DMS114 treated with DMSO at 0.1 percent for 48 hours (cell line): ENCODE results near the gene TDRD7.

Experiments used
- DNase-seq: peaks from one replicate; lab custom pipeline; 2025; ENCODE audit not compliant: unreplicated experiment; lab: John Stamatoyannopoulos, UW

Gene TDRD7

GRCh38 chr9:97504381-97505216 is 92.7 kb downstream of the TDRD7 start:
- DNase-seq: no peak

GRCh38 chr9:97505845-97506244 is 93.9 kb downstream of the TDRD7 start:
- DNase-seq: no peak

DNA sequence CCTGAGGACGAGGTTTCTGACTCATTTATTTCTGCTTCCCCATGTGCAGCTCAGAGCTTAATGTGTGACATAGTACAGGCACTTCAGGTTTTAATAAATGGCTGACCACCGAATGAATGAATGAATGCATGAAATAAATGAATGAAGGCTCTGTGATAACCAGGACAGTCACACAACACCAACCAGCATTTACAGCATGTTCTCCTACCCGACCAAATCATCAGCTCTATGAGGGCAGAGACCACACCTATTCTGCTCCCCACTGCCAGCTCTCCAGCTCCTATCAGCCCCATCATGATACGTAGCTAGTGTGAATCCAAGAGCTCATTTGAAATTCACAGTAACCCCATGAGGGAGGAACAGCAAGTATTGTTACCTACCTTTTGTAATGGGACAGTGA is 94.4 kb downstream of the TDRD7 start:
- no peak for DNase-seq

GRCh38 chr9:97506787-97507186 is 94.9 kb downstream of the TDRD7 start:
- no peak for DNase-seq

DNA sequence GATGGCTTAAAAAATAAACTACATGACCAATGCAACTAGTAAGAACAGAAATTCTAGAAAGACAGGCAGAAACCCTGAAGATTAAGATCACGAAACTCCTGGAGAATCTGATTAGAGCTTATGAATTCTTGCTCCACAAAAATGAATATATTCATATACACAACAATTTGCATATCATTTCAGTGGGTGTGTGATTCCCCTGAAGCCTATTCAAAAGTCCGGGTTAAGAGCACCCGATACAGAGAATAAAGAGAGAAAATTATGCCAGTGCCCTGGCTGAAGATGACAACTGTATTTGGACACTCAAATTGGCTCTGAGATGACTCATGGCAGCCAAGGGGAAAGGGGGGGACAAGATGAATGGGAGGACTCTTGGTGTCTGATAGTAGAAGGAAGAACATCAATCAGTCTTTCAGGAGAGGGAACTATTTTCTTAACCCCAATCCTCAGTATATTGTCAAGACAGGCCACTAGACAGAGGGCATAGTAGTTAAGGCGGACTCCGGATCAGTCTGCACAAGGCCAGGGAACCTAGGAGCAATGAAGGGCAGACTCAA is 95.6 kb downstream of the TDRD7 start:
- DNase-seq: no peak

DNA sequence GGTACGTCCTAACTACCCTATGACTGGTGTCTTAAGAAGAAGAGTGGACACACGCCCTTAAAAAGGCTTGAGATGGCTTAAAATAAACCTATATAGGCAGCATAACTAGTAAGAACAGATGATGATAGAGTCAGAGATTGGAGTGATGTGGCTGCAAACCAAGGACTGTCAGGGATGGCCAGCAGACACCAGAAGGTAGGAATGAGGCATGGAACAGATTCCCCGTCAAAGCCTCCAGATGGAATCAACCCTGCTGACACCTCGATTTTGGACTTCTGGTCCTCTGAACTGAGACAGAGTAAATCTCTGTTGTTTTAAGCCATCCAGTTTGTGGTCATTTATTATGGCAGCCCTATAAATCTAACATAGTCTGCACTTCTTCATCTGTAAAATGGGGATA is 97.0 kb downstream of the TDRD7 start:
- no peak for DNase-seq

DNA sequence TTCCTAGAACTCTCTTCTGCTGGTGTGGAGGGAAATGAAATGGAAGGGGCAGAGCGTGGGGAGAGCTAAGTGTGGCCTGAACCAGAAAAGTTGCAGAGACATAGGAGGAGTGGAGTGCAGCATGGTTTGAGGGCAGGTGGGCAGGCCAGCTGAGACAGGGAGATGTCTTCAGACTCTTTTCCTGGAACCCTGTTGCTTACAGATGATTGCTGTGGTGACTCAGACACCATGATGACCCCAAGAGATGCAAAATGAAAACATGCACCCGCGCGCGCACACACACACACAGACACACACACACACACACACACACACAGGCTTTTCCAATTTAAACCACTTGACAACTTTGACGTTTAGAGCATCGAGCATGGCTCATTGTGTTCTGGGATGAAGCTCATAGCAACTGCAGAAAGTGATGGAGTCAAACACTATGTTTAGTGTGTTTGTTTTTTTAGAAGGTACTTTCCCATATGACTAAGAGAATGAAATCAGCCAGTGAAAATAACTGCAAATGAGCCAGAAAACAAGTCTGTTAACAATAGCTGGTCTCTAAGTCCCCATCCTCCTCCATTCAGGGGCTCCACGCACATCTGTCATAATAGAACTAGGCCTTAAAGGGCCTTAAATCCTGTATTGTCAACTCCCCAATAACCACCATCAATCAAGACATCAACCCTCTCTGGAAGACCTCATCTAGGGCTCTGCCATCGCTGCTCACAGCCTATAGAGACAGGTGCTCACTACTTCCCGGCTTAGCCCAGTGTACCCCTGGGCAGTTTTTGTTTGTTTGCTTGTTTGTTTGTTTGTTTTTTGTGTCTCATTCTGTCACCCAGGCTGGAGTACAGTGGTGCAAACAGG is 99.1 kb downstream of the TDRD7 start:
- no peak for DNase-seq

DNA sequence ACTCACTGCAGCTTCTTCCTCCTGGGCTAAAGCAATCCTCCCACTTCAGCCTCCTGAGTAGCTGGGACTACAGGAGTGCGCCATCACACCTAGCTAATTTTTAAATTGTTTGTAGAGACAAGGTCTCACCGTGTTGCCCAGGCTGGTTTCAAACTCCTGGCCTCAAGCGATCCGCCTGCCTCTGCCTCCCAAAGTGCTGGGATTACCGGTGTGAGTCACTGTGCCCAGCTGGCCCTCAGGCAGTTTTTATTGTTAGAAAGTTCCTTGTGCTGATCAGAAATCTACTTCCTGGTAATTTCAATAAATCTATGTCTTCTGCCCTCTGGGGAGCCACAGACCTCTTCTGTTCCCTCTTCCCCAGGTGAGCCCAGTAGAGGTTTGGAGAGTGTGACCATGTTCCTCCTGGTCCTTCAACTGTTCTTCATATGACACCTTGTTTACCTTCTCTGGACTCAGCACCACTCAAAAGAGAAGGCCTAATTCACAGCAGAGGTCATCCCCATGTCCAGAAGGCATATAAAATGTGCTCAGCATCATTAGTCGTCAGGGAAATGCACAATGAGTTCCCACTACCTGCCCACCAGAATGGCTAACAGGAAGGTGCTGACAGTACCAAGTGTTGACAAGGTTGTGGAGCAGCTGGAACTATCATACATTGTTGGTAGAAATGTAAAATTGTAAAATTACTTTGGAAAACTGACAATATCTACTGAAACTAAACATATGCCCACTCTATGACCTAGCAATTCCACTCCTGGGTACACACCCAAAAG is 99.9 kb downstream of the TDRD7 start:
- DNase-seq: no peak

- no peak for DNase-seq
These were observed 101.2 kb downstream of the TDRD7 start for GRCh38 chr9:97512966-97513560.

DNA sequence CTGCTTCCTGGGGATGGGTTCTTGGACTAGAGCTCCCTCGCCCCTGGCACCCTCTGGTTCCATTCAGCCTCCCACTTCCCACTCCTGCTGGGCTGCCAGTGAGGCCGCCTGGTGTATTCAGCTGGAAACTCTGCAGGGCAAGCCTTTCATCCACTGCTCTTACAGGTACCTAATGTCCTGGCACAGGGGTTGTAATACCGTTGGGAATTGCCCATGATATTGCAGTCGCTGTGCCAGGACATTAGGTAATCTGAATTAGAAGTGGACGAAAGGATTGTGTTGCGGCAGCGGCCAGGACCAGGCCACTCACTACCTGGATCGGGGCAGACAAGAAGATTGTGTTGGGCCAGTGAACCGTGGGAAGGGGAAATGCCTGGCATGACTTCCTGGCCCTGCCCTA is 102.6 kb downstream of the TDRD7 start:
- DNase-seq: no peak

DNA sequence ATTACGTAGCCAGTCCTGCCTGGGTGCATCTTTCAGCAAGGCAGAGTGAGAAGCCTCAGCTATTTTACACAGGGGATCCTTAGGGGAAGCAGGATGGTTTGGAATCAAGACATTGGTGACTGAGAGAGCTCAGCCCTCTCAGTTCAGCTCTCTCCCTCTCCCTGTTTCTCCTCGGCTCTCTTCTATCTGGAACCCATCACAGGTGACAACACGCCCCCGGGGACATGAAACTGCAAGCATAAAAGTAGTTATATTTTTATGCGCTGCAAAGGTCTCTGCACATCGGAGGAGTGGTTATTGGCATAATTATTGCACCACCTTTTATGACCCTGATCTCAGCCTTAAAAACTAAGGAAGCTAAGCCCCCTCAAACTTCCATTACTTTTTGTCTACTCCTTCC is 103.8 kb downstream of the TDRD7 start:
- DNase-seq: no peak

DNA sequence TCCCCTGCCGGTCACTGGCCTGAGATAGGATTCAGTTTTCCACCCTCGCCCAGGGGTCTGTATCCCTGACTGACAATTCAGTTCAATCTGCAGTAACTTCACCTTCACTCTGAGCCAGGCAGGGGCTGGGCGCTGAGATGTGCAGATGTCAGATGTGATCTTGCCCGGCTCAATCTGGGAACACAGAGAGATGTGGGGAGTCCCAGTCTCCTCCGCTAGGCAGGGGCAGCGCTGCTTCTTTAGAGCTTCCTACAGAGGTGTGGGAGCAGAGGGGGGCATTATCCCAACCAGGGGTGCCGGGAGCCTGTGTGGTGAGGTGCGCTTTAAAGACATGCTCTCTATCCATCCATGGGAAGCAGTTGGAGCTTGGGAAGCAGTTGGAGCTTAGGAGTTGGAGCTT is 104.2 kb downstream of the TDRD7 start:
- no peak for DNase-seq

DNA sequence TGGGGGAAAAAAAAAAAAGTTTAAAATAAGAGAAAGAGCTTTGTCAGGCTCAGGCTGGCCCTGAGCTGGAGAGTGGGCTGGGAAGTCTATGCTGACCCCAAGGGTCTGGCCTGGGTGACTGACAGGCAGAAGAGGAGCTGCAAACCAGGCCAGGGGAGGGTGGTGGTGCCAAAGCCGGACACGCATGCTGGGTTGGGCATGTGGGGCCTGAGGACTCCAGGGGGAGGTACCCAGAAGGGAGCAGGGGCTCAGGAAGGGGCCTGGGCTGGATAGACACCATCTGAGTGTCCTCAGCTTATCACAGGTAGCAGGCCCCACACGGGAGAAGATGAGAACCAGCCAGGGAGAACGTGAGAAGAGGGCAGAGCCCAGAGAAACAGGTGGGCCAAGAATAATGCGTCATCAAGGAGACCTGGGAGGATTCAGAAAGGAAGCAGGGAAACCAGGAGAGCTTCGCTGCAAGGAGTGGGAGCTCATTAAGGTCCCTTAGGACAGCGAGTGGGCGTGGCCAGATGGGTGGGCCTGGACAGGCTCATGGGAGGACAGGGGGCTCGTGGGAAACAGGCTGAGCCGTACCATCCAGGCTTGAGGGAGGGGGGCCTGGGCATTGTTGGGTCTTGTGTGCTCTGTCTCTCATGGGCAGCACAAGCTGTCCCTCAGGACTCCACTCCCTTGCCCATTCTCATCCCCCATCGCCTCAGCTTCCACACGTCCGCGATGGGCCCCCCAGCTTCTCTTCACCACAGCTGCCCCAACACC is 105.6 kb downstream of the TDRD7 start:
- DNase-seq: no peak

DNA sequence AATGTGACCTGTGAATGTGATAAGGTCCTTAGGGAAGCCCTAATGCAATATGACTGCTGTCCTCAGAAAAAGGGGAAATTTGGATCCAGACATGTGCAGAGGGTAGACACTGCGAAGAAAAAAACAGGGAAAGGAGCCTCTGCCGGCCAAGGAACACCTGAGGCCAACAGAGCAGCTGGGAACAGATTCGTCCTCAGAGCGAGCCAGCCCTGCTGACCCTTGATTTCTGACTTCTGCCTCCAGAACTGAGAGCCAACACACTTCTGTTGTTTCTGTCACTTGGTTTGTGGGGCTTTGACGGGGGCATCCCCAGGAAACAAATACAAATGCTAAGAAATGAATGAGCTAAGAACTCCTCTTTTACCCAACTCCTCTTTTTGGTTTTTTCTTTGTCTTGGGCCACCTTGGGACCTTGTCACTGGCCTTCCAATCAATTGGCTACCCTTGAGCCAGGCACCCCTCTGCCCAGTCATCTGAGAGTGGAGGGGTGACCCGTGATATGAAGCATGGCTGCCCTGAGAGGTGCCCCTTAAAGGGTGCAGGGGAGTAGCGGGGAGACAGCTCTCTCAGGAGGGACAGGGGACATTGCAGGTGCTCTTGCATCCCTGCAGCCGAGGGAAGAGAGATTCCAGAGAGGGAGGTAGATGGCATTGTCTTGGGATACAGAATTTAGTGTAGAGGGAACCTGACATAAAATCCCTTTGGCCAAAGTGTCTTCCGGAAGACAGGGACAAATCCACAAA is 106.4 kb downstream of the TDRD7 start:
- DNase-seq: no peak

DNA sequence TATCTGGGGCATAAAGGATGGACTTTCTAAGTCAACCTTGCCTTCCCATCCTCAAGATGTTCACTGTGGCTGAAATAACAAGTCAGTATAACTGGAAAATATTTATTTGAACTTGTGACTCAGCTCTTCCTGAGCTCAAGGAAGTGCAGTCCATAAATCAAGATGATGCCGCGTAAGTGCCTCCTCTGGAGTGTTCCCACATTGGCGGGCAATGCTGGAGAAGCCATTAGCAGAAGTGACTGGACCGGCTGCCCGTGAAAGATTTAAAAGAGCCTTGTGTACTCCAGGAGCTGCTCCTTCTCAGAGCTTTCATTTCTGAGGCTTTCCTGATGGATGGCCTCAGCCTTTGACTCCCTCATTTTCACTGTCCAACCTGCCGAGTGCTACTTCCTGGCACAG is 107.0 kb downstream of the TDRD7 start:
- no peak for DNase-seq

GRCh38 chr9:97519441-97519970 is 107.6 kb downstream of the TDRD7 start:
- DNase-seq: no peak

DNA sequence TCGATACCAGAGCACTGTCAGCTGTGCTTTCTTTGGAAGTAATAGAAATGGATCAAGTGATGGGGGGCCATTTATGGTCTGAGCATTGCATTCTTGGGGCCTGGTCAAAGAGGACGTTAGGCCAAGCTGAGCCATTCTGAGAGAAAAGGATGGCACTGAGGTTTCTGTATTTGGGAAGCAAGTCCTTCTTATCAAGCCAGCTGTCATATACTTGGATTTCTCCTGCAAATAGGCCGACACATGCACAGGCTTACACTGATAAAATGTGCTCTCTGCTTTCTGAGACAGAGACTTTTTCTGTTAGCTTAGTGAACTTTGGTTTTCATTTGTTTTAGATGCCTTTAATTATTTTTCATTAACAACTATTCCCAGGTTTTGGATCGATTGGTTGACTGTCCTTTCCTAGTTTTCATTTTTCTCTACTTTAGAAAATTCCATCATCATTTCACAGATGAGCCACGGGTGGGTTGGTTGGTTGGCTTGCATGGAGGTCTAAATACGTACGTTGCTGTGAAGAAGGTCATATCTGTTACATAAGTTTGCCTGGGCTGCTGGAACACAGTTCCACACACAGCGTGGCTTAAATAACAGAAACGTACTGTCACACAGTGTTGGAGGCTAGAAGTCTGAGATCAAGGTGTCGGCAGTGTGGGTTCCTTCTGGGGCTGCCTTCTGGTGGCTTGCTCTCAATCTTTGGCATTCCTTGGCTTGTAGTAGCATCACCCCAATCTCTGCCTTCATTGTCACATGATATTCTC is 109.9 kb downstream of the TDRD7 start:
- DNase-seq: no peak

- DNase-seq: no peak
These were observed 112.5 kb downstream of the TDRD7 start for GRCh38 chr9:97524424-97524823.
